ENCODE results near the gene NFIC. TPM values are rescaled to one million over a fixed set of nuclear protein-coding genes. Genes with fewer than 3 reads are reported as not detected.
A peak's percentile ranks its signal among the peaks of the same experiment; 100 is the strongest.

Gene NFIC
- total and polyA plus RNA-seq, 10 of the 15 experiments (the other 5 are each of a cell fraction or from before 2014, with no cell fraction given): 0.71 to 53.5 (median 10.2) TPM

DNA sequence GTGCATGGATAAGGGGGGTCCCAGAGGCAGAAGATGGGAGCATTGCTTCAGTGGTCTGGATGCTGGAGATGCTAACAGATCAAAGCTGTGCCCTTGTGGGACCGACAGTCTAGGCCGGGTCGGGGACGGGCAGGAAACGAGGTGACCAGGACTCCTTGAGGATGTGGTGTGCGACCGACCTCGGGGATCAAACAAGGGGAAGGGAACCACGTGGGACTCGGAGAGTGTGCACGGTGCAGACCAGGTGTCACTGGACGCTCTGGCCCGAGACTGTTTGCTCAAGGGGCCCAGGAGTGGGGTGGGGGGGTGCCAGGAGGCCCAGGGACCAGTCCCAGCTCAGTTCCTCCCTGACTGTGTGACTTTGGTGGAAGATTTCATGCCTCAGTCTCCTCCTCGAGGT lies 6.0 kb downstream of the NFIC start:
- ATAC-seq (no peak), DNase-seq (ENCODE audit: low read depth, low spot score) (no peak), FAIRE-seq (no peak)
- ChIA-PET RAD21 (ENCODE audit: unreplicated experiment) (no interaction called here), POLR2A (no interaction called here), CTCF (interaction anchor here (0.6 to 1.4 kb wide), 2 partner anchors 44 to 604 kb away, joined by 3 to 6 read pairs; no protein-coding TSS in a partner anchor), SMC1A (ENCODE audit: uncharacterized antibody, unreplicated experiment) (no interaction called here)
- H3K4me1 ChIP-seq (ENCODE audit: control insufficient read depth, insufficient read depth, low read length): peaks cover 31% of the 10 kb centered on the region
- no peak overlapping the region for H3K9ac ChIP-seq (ENCODE audit: control insufficient read depth, insufficient read depth, low read length)
- 81% methylated on average over 14 of the region's 14 CpGs for WGBS (ENCODE audit: insufficient coverage, insufficient replicate concordance, low lambda C conversion rate, missing lambda C conversion rate)
- peaks cover 83% of the 10 kb centered on the region for H3K79me2 ChIP-seq (ENCODE audit: control insufficient read depth, insufficient read depth, low read length)
- in situ Hi-C loops (cut with MboI): loop anchor here (25.0 kb wide), 1 partner anchor 1510 kb away; the partner anchor contains the start of gene KLF16
- H3K4me2 ChIP-seq (ENCODE audit: control insufficient read depth, insufficient read depth): peak overlapping the region; percentile 41; the same call in 1 of the 2 replicates
- TF ChIP-seq SMC3 (IDR thresholded peaks at IDR 0.05; ENCODE audit: borderline replicate concordance, low read length): no peak
- TF ChIP-seq IKZF1 (conservative IDR thresholded peaks at IDR 0.05): 0 out of 2 replicates have a peak, but pooled peaks have one; percentile 9
- H2AFZ ChIP-seq (ENCODE audit: control insufficient read depth, low read depth, low read length): no peak overlapping the region
- H3K4me3 ChIP-seq: no peak overlapping the region
- no peak overlapping the region for H3K27ac ChIP-seq (ENCODE audit: control insufficient read depth, insufficient read depth)
- no peaks in the 10 kb centered on the region for H3K27me3 ChIP-seq (replicated peaks in 1 of 2; ENCODE audit: control insufficient read depth in 2 of 2, insufficient read depth in 2 of 2, low read length in 1 of 2)
- intact Hi-C loops (cut with micrococcal nuclease; ENCODE audit: unreplicated experiment): no loop called here
- no peaks in the 10 kb centered on the region for H4K20me1 ChIP-seq (ENCODE audit: control insufficient read depth, insufficient read depth)
- BruUV-seq (replicated peaks): no TSS peak
- no peaks in the 10 kb centered on the region for H3K9me3 ChIP-seq (replicated peaks; ENCODE audit: control insufficient read depth, insufficient read depth, low read length)
- peaks cover 0 to 3% of the 10 kb centered on the region in 2 experiments; a peak in 3 of 4 replicates for H3K36me3 ChIP-seq (ENCODE audit: control insufficient read depth in 2 of 2, insufficient read depth in 2 of 2, low read length in 1 of 2)

DNA sequence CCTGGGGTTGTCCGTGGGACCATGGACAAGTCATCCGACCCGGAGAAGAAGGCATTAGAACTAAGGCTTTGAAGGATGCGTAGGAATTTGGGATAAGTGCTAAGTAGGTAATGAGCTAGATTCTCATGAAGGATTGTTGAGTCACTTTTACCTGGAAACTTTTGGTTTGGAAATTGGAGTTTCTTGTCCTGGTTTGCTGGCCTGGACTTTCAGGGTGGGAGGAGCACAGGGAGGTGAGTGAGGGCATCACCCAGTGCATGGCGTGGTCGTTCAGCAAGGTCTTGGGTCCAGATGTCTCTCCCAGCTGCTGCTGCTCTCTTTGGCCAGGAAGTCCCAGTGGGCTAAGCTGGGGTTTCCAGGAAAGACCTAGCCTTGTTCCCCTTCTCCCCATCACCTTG lies 7.6 kb downstream of the NFIC start:
- ATAC-seq (no peak), DNase-seq (ENCODE audit: low read depth, low spot score) (no peak), FAIRE-seq (no peak)
- H3K27me3 ChIP-seq (replicated peaks in 1 of 2; ENCODE audit: control insufficient read depth in 2 of 2, insufficient read depth in 2 of 2, low read length in 1 of 2): no peaks in the 10 kb centered on the region
- no peaks in the 10 kb centered on the region for H3K9me3 ChIP-seq (replicated peaks; ENCODE audit: control insufficient read depth, insufficient read depth, low read length)
- H3K9ac ChIP-seq (ENCODE audit: control insufficient read depth, insufficient read depth, low read length): no peak overlapping the region
- H3K4me2 ChIP-seq (ENCODE audit: control insufficient read depth, insufficient read depth): 0 out of 2 replicates have a peak overlapping the region, but pooled peaks have one; percentile 15
- no TSS peak for BruUV-seq (replicated peaks)
- H3K27ac ChIP-seq (ENCODE audit: control insufficient read depth, insufficient read depth): no peak overlapping the region
- in situ Hi-C loops (cut with MboI): loop anchor here (25.0 kb wide), 1 partner anchor 1512 kb away; the partner anchor contains the start of gene KLF16
- ChIA-PET SMC1A (ENCODE audit: uncharacterized antibody, unreplicated experiment) (no interaction called here), RAD21 (ENCODE audit: unreplicated experiment) (interaction anchor here (1.0 to 1.4 kb wide), 2 partner anchors 55 to 58 kb away, joined by 3 read pairs; no protein-coding TSS in a partner anchor), CTCF (interaction anchor here (1.5 kb wide), 1 partner anchor 55 kb away, joined by 4 read pairs; no protein-coding TSS in a partner anchor), POLR2A (no interaction called here)
- H3K36me3 ChIP-seq (ENCODE audit: control insufficient read depth in 2 of 2, insufficient read depth in 2 of 2, low read length in 1 of 2): peaks cover 0 to 3% of the 10 kb centered on the region in 2 experiments; a peak in 3 of 4 replicates
- H3K4me1 ChIP-seq (ENCODE audit: control insufficient read depth, insufficient read depth, low read length): peaks cover 22% of the 10 kb centered on the region
- H2AFZ ChIP-seq (ENCODE audit: control insufficient read depth, low read depth, low read length): no peak overlapping the region
- H4K20me1 ChIP-seq (ENCODE audit: control insufficient read depth, insufficient read depth): no peaks in the 10 kb centered on the region
- intact Hi-C loops (cut with micrococcal nuclease; ENCODE audit: unreplicated experiment): no loop called here
- 79% methylated on average over 6 of the region's 6 CpGs for WGBS (ENCODE audit: insufficient coverage, insufficient replicate concordance, low lambda C conversion rate, missing lambda C conversion rate)
- peaks cover 73% of the 10 kb centered on the region for H3K79me2 ChIP-seq (ENCODE audit: control insufficient read depth, insufficient read depth, low read length)
- no peak overlapping the region for H3K4me3 ChIP-seq
- no peak for TF ChIP-seq MYC (IDR thresholded peaks at IDR 0.05; ENCODE audit: insufficient read depth, insufficient read length, insufficient replicate concordance, low read length, severe bottlenecking)
- no peak for TF ChIP-seq SMAD1 (IDR thresholded peaks at IDR 0.05; ENCODE audit: low read depth, partially characterized antibody)
- TF ChIP-seq LARP7 (IDR thresholded peaks at IDR 0.05): no peak
- no peak for TF ChIP-seq BRCA1 (IDR thresholded peaks at IDR 0.05; ENCODE audit: low read depth, low read length)
- no peak for TF ChIP-seq ZSCAN29 (IDR thresholded peaks at IDR 0.05)
- TF ChIP-seq PAX5 (IDR thresholded peaks at IDR 0.05; ENCODE audit: borderline replicate concordance, low read depth, low read length): no peak
- no peak for TF ChIP-seq ESRRA (IDR thresholded peaks at IDR 0.05; ENCODE audit: low read length)
- no peak for TF ChIP-seq EGR1 (IDR thresholded peaks at IDR 0.05; ENCODE audit: borderline replicate concordance in 1 of 2, low read depth in 2 of 2, low read length in 2 of 2)
- TF ChIP-seq MYB (IDR thresholded peaks at IDR 0.05; ENCODE audit: borderline replicate concordance, low read depth, low read length): no peak
- TF ChIP-seq, protein P1, sequence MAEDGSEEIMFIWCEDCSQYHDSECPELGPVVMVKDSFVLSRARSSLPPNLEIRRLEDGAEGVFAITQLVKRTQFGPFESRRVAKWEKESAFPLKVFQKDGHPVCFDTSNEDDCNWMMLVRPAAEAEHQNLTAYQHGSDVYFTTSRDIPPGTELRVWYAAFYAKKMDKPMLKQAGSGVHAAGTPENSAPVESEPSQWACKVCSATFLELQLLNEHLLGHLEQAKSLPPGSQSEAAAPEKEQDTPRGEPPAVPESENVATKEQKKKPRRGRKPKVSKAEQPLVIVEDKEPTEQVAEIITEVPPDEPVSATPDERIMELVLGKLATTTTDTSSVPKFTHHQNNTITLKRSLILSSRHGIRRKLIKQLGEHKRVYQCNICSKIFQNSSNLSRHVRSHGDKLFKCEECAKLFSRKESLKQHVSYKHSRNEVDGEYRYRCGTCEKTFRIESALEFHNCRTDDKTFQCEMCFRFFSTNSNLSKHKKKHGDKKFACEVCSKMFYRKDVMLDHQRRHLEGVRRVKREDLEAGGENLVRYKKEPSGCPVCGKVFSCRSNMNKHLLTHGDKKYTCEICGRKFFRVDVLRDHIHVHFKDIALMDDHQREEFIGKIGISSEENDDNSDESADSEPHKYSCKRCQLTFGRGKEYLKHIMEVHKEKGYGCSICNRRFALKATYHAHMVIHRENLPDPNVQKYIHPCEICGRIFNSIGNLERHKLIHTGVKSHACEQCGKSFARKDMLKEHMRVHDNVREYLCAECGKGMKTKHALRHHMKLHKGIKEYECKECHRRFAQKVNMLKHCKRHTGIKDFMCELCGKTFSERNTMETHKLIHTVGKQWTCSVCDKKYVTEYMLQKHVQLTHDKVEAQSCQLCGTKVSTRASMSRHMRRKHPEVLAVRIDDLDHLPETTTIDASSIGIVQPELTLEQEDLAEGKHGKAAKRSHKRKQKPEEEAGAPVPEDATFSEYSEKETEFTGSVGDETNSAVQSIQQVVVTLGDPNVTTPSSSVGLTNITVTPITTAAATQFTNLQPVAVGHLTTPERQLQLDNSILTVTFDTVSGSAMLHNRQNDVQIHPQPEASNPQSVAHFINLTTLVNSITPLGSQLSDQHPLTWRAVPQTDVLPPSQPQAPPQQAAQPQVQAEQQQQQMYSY (CRISPR knock-in tag; IDR thresholded peaks at IDR 0.05): no peak
